H1 (cell line): ENCODE measurements around the gene SULF2. TPM values are rescaled to one million over a fixed set of nuclear protein-coding genes. Genes with fewer than 3 reads are reported as not detected.

Source experiments
- CTCF ChIA-PET: fragments of 300-600 bp; sonication (Branson Sonifier 250); formaldehyde crosslinking; loops from one replicate; lab custom pipeline; 2021; ENCODE audit not compliant: partially characterized antibody; lab: Charles Lee
- POLR2A ChIA-PET: fragments of 300-600 bp; sonication (Branson Sonifier 250); formaldehyde crosslinking; loops from one replicate; lab custom pipeline; 2021; ENCODE audit warnings: inconsistent platforms; ENCODE audit not compliant: partially characterized antibody; lab: Charles Lee
- DNase-seq, 2 experiments: peaks; one replicate each; pipeline versions ENCODE4 v3.0.0 to v3.0.0-alpha.2; 2010 to 2022; ENCODE audit warnings: low spot score in 2 of 2, low read depth in 1 of 2, mixed read lengths in 1 of 2
- FAIRE-seq: peaks from 2 replicates; lab custom pipeline; 2011; peaks lifted over from hg19 to GRCh38; lab: Jason Lieb, UNC
- H2AFZ ChIP-seq: 2 replicates; pipeline ENCODE4 v1.8.1; 2012; ENCODE audit warnings: low read length, inconsistent platforms
- H2AK5ac ChIP-seq: 2 replicates; pipeline ENCODE4 v1.6.1; 2013; ENCODE audit warnings: low read depth, low read length
- H2BK120ac ChIP-seq: replicated peaks from 2 replicates; pipeline ENCODE3; 2013; ENCODE audit warnings: low read depth, low read length, inconsistent platforms
- H2BK12ac ChIP-seq: 2 replicates; pipeline ENCODE4 v1.6.1; 2013; ENCODE audit warnings: low read depth, low read length
- H2BK15ac ChIP-seq: 2 replicates; pipeline ENCODE4 v1.6.1; 2013; ENCODE audit warnings: low read length
- H2BK20ac ChIP-seq: 2 replicates; pipeline ENCODE4 v1.6.1; 2013; ENCODE audit warnings: low read length
- H2BK5ac ChIP-seq: 2 replicates; pipeline ENCODE4 v1.6.1; 2013; ENCODE audit warnings: low read depth, low read length
- H3K14ac ChIP-seq: 2 replicates; pipeline ENCODE4 v1.6.1; 2013; ENCODE audit warnings: inconsistent platforms; ENCODE audit not compliant: insufficient read length
- H3K18ac ChIP-seq: 2 replicates; pipeline ENCODE4 v1.6.1; 2013; ENCODE audit warnings: low read length; ENCODE audit errors: extremely low read depth
- H3K23ac ChIP-seq: 2 replicates; pipeline ENCODE4 v1.6.1; 2013; ENCODE audit warnings: inconsistent platforms; ENCODE audit not compliant: insufficient read length
- H3K23me2 ChIP-seq: 2 replicates; pipeline ENCODE4 v1.6.1; 2013; ENCODE audit warnings: low read depth, low read length
- H3K27ac ChIP-seq: 2 replicates; pipeline ENCODE4 v1.6.1; 2011; ENCODE audit warnings: low read depth, low read length, inconsistent platforms
- H3K27me3 ChIP-seq, 4 experiments: replicated peaks in 1 of 4; 1 replicate in 1 of 4; 2 replicates in 3 of 4; pipeline versions ENCODE4 v1.6.1 to v1.8.1; 2011 to 2013; ENCODE audit warnings: low read length in 3 of 4, mild to moderate bottlenecking in 3 of 4, inconsistent platforms in 2 of 4, mixed read lengths in 2 of 4, moderate library complexity in 1 of 4; ENCODE audit not compliant: control insufficient read depth in 3 of 4, insufficient read depth in 3 of 4; ENCODE audit errors: extremely low read depth in 1 of 4
- H3K36me3 ChIP-seq, 4 experiments: 2 replicates each; pipeline versions ENCODE4 v1.6.1 to v1.8.1; 2011 to 2013; ENCODE audit warnings: mild to moderate bottlenecking in 4 of 4, low read length in 3 of 4, moderate library complexity in 2 of 4, control low read depth in 1 of 4, inconsistent platforms in 1 of 4; ENCODE audit not compliant: insufficient read depth in 4 of 4, control insufficient read depth in 2 of 4
- H3K4ac ChIP-seq: replicated peaks from 2 replicates; pipeline ENCODE3; 2013; ENCODE audit warnings: low read length, low read depth, mixed read lengths, inconsistent platforms; ENCODE audit not compliant: insufficient read length
- H3K4me1 ChIP-seq, 4 experiments: replicated peaks in 1 of 4; 1 replicate in 1 of 4; 2 replicates in 3 of 4; pipeline versions ENCODE4 v1.6.1 to v1.8.1; 2011 to 2013; ENCODE audit warnings: low read length in 3 of 4, inconsistent platforms in 2 of 4, mixed read lengths in 1 of 4; ENCODE audit not compliant: insufficient read depth in 4 of 4, control insufficient read depth in 3 of 4
- H3K4me2 ChIP-seq, 2 experiments: 2 replicates each; pipeline versions ENCODE4 v1.6.1 to v1.8.1; 2011 to 2013; ENCODE audit warnings: low read depth in 2 of 2, low read length in 2 of 2, control low read depth in 1 of 2, inconsistent platforms in 1 of 2, mild to moderate bottlenecking in 1 of 2; ENCODE audit not compliant: insufficient read depth in 1 of 2
- H3K4me3 ChIP-seq, 4 experiments: fragments of 200-600, 300-600 bp in 1 of 4; sonication (generic), shearing (Covaris generic), sonication (Bioruptor Twin) in 1 of 4; 2 replicates each; pipeline versions ENCODE4 v1.5.1 to v1.8.1; 2011 to 2016; ENCODE audit warnings: low read length in 4 of 4, low read depth in 3 of 4, control low read depth in 2 of 4, inconsistent platforms in 2 of 4, mild to moderate bottlenecking in 2 of 4, mixed read lengths in 1 of 4, moderate library complexity in 1 of 4; ENCODE audit not compliant: insufficient read depth in 2 of 4; ENCODE audit errors: extremely low read depth in 1 of 4
- H3K56ac ChIP-seq: replicated peaks from 2 replicates; pipeline ENCODE3; 2013; ENCODE audit warnings: low read depth, mild to moderate bottlenecking, mixed read lengths, low read length, inconsistent platforms; ENCODE audit not compliant: insufficient read length
- H3K79me1 ChIP-seq: 2 replicates; pipeline ENCODE4 v1.6.1; 2013; ENCODE audit warnings: low read depth, low read length, control low read depth
- H3K79me2 ChIP-seq, 2 experiments: 2 replicates each; pipeline versions ENCODE4 v1.6.1 to v1.8.1; 2012 to 2013; ENCODE audit warnings: low read length in 2 of 2, mild to moderate bottlenecking in 2 of 2, inconsistent platforms in 1 of 2; ENCODE audit not compliant: insufficient read depth in 2 of 2, control insufficient read depth in 1 of 2
- H3K9ac ChIP-seq, 4 experiments: replicated peaks in 1 of 4; 1 replicate in 1 of 4; 2 replicates in 3 of 4; pipeline versions ENCODE4 v1.6.1 to v1.8.1; 2011 to 2013; ENCODE audit warnings: low read depth in 3 of 4, low read length in 3 of 4, control low read depth in 2 of 4, mild to moderate bottlenecking in 2 of 4, moderate library complexity in 2 of 4, inconsistent platforms in 1 of 4; ENCODE audit errors: extremely low read depth in 1 of 4
- H3K9me3 ChIP-seq, 2 experiments: 2 replicates each; pipeline versions ENCODE4 v1.6.1 to v1.8.1; 2012 to 2013; ENCODE audit warnings: mild to moderate bottlenecking in 2 of 2, moderate library complexity in 2 of 2, control low read depth in 1 of 2, inconsistent platforms in 1 of 2, low read depth in 1 of 2, low read length in 1 of 2, mixed read lengths in 1 of 2; ENCODE audit not compliant: insufficient read depth in 2 of 2
- H4K20me1 ChIP-seq, 2 experiments: replicated peaks in 1 of 2; 2 replicates each; pipeline versions ENCODE3 to v1.8.1; 2011 to 2013; ENCODE audit warnings: inconsistent platforms in 2 of 2, low read length in 2 of 2, mild to moderate bottlenecking in 1 of 2; ENCODE audit not compliant: insufficient read depth in 2 of 2, control insufficient read depth in 1 of 2
- H4K5ac ChIP-seq: 2 replicates; pipeline ENCODE4 v1.6.1; 2013; ENCODE audit warnings: low read length, low read depth, mixed read lengths, inconsistent platforms; ENCODE audit not compliant: insufficient read length
- H4K8ac ChIP-seq: 2 replicates; pipeline ENCODE4 v1.8.0; 2013; ENCODE audit warnings: mild to moderate bottlenecking, moderate library complexity, low read length, inconsistent platforms; ENCODE audit not compliant: insufficient read depth; ENCODE audit errors: extremely low read depth
- H4K91ac ChIP-seq: replicated peaks from 2 replicates; pipeline ENCODE3; 2013; ENCODE audit warnings: low read length, mixed read lengths, inconsistent platforms; ENCODE audit not compliant: insufficient read length
- SIN3A ChIP-seq, 2 experiments: IDR thresholded peaks in 1 of 2; conservative IDR thresholded peaks in 1 of 2; 2 replicates each; pipeline ENCODE4 v1.6.1; 2011 to 2012; ENCODE audit warnings: low read length in 2 of 2, improper control_type of control experiment in 1 of 2, low read depth in 1 of 2, mild to moderate bottlenecking in 1 of 2
- TAF7 ChIP-seq: optimal IDR thresholded peaks from 2 replicates; pipeline ENCODE3; 2011; ENCODE audit warnings: low read depth, mild to moderate bottlenecking, inconsistent platforms, low read length, moderate library complexity, borderline replicate concordance
- WGBS, 2 experiments: shearing (Covaris generic) in 1 of 2; methylation state at CpG; one replicate each; pipeline versions ENCODE4 v1.1.6 to v1.1.7; 2013 to 2015; ENCODE audit warnings: low lambda C conversion rate in 2 of 2, mixed read lengths in 2 of 2, inconsistent platforms in 1 of 2, low coverage in 1 of 2, missing lambda C conversion rate in 1 of 2; ENCODE audit not compliant: insufficient replicate concordance in 2 of 2, insufficient coverage in 1 of 2, insufficient read length in 1 of 2; ENCODE audit errors: extremely low coverage in 1 of 2, missing lambda C conversion rate in 1 of 2; 5-methylcytosine and 5-hydroxymethylcytosine counted together
- polyA plus RNA-seq, 7 experiments: library from polyadenylated mRNA; depleted of rRNA in 3 of 7; stranded (reverse) in 5 of 7; unstranded in 2 of 7; fragments of >200 nt in 5 of 7; fragments of 200-250 nt in 2 of 7; gene quantifications; 1 replicate in 5 of 7; 2 replicates in 1 of 7; 4 replicates in 1 of 7; pipeline versions ENCODE4 v1.2.1 to v1.2.3, GENCODE V29; 2011 to 2013; ENCODE audit warnings: missing spikeins in 2 of 7, mixed read lengths in 2 of 7
- total RNA-seq: library from RNA; stranded (reverse); fragmentation: NEBNext Ultra II Directional; extraction: Animal tissue kit (Norgen Biotek cat#: 25700); gene quantifications from 2 replicates; pipeline ENCODE4 v1.2.1, GENCODE V29; 2021

The SULF2 gene
- total and polyA plus RNA-seq, 2 of the 8 experiments (the other 6 are each of a cell fraction or from before 2014, with no cell fraction given), result 15.7 to 28.2 TPM

DNA sequence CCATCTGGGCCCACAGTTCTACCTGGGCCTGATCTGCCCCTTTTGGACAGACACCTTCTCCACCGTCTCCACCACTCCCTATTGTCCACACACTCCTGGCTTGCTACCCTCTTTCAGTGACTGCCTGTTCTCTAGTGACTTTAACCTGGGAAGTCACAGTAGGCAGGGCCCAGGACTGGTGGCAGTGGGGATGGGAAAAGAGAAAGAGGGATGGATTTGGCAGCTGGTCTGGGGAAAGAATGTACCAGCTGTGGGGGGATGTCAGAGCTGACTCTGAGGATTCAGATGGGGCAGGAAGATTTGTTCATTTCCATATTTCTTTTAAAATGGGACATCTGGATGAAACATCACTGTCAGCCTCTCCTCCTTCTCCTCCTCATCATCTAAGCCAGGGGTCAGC is 85.5 kb downstream of the SULF2 start:
- Histone ChIP-seq H3K18ac (no peak overlapping the region), H3K79me2 (no peaks in the 10 kb centered on the region), H3K27me3 (no peaks in the 10 kb centered on the region), H3K27ac (no peak overlapping the region), H4K91ac (no peak overlapping the region), H3K4me2 (no peak overlapping the region), H3K79me1 (no peaks in the 10 kb centered on the region), H3K9ac (no peak overlapping the region), H2BK15ac (no peak overlapping the region), H4K5ac (no peak overlapping the region), H3K23ac (no peak overlapping the region), H2BK120ac (no peak overlapping the region), H2BK12ac (no peak overlapping the region), H3K9me3 (no peaks in the 10 kb centered on the region), H3K56ac (no peak overlapping the region), H4K8ac (no peak overlapping the region), H3K4me1 (no peaks in the 10 kb centered on the region), H3K4me3 (no peak overlapping the region), H3K4ac (no peak overlapping the region), H2BK5ac (no peak overlapping the region), H2AFZ (no peak overlapping the region), H3K23me2 (no peaks in the 10 kb centered on the region), H2AK5ac (no peak overlapping the region), H4K20me1 (no peaks in the 10 kb centered on the region), H3K36me3 (no peaks in the 10 kb centered on the region; a peak in 1 of 8 replicates), H2BK20ac (no peak overlapping the region), H3K14ac (no peak overlapping the region)
- DNase-seq (no peak), FAIRE-seq (no peak)
- ChIA-PET CTCF (interaction anchor here (0.7 kb wide), 1 partner anchor 918 kb away, joined by 3 read pairs; no protein-coding TSS in a partner anchor), POLR2A (no interaction called here)
- WGBS, 2 experiments, result 95% methylated on average over 1 of the region's 1 CpG; no CpG with 5 or more reads in 1 of the 2 experiments
- TF ChIP-seq TAF7 (no peak), SIN3A (conservative IDR thresholded peaks at IDR 0.05 in 1 of 2, IDR thresholded peaks at IDR 0.05 in 1 of 2; ENCODE audit: low read depth in 1 of 2, low read length in 2 of 2) (no peak)
